ENCODE results near the gene MGST2. TPM values are rescaled to one million over a fixed set of nuclear protein-coding genes. Genes with fewer than 3 reads are reported as not detected.
"Not testable (repeated sequence)": the region's sequence is repeated elsewhere in the genome, so short reads cannot be mapped to it uniquely, and the experiment has no call there.

The MGST2 gene
- total and polyA plus RNA-seq, 4 donors = 69.6 to 170 (median 90.7) TPM

DNA sequence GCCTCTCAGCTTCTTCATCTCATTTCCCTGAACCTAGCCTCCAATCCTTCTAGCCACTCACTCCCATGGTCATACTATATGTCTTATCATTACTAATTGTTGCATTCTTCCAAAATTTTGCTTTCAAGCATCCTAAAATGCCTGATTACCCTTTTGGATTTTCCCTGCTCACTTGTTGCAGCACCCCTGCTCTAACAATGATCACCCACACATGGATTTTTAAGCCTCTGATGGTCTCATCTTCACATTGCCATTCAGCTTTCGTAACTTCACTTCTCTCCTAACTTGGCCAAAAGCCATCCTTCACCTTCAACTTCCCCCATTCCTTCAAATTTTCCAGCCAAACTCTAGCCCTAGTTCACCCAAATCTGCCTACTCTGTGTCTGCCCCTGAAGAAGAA, 33.8 kb upstream of the MGST2 start (continued):
- TF ChIP-seq, protein P1, sequence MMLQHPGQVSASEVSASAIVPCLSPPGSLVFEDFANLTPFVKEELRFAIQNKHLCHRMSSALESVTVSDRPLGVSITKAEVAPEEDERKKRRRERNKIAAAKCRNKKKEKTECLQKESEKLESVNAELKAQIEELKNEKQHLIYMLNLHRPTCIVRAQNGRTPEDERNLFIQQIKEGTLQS (IDR thresholded peaks at IDR 0.05) = no peak
- TF ChIP-seq HNF4G (IDR thresholded peaks at IDR 0.05) = no peak
- TF ChIP-seq SP1 (IDR thresholded peaks at IDR 0.05) = no peak

DNA sequence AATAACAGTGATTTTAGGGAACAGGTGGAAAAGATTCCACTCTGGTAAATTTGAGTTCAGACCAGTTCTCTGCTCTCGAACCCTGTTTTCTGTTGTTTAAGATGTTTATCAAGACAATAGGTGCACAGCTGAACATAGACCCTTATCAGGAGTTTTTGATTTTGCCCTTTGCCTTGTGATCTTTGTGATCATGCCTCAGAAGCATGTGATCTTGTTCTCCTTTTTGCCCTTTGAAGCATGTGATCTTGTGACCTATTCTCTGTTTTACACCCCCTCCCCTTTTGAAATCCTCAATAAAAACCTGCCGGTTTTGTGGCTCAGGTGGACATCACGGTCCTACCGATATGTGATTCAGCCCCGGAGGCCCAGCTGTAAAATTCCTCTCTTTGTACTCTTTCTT, 32.9 kb upstream of the MGST2 start:
- Histone ChIP-seq H3K9ac (ENCODE audit: low read depth in 1 of 2, low read length in 2 of 2) (peak overlapping the region in 1 of 2 donors; percentile 77), H3K27ac (ENCODE audit: low read depth in 1 of 2, low read length in 2 of 2) (peak overlapping the region; percentile 80 to 82), H3K4me1 (ENCODE audit: control insufficient read depth in 4 of 4, insufficient read depth in 4 of 4, low read length in 3 of 4) (peaks cover 0 to 13% (median 3%) of the 10 kb centered on the region in 4 donors)
- not testable (repeated sequence) for DNase-seq (ENCODE audit: low spot score); H3K4me3 ChIP-seq (ENCODE audit: low read depth in 1 of 3, low read length in 3 of 3); H3K9me3 ChIP-seq (ENCODE audit: control insufficient read depth in 4 of 4, low read length in 3 of 4); H3K27me3 ChIP-seq (ENCODE audit: control insufficient read depth in 4 of 4, insufficient read depth in 4 of 4, low read length in 3 of 4); H3K36me3 ChIP-seq (ENCODE audit: control insufficient read depth in 4 of 4, insufficient read depth in 3 of 4, low read depth in 1 of 4, low read length in 3 of 4)
- WGBS = 55% methylated on average over 5 of the region's 5 CpGs
- TF ChIP-seq RXRA (IDR thresholded peaks at IDR 0.05) (peak in 1 of 2 donors; percentile 32), HNF4A (conservative IDR thresholded peaks at IDR 0.05) (peak; percentile 60 to 65)

DNA sequence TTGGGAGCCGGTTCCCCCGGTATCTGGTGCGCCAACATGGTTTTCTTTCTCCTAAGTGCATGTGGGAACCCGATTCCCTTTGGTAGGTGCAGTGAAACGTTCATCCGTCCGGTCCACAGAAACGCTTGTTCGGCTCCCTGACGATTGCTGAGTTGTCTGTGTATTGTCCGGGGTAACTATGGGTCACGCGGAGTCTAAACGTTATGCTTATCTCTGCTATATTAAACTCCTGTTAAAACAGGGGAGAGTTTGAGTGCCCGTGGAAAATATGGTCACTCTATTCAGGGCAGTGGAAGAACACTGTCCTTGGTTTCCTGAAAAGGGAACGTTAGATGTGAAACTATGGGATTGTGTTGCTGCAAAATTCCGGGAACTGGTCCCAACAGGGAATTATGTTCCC, 32.4 kb upstream of the MGST2 start:
- Histone ChIP-seq H3K36me3 (ENCODE audit: control insufficient read depth in 4 of 4, insufficient read depth in 3 of 4, low read depth in 1 of 4, low read length in 3 of 4) (no peaks in the 10 kb centered on the region), H3K4me3 (ENCODE audit: low read depth in 1 of 3, low read length in 3 of 3) (peak overlapping the region in 2 of 3 donors; percentile 2 to 20), H3K27me3 (ENCODE audit: control insufficient read depth in 4 of 4, insufficient read depth in 4 of 4, low read length in 3 of 4) (no peaks in the 10 kb centered on the region), H3K4me1 (ENCODE audit: control insufficient read depth in 4 of 4, insufficient read depth in 4 of 4, low read length in 3 of 4) (peaks cover 0 to 13% (median 3%) of the 10 kb centered on the region in 4 donors), H3K9me3 (ENCODE audit: control insufficient read depth in 4 of 4, low read length in 3 of 4) (no peaks in the 10 kb centered on the region), H3K9ac (ENCODE audit: low read depth in 1 of 2, low read length in 2 of 2) (peak overlapping the region; percentile 21 to 77), H3K27ac (ENCODE audit: low read depth in 1 of 2, low read length in 2 of 2) (peak overlapping the region; percentile 80 to 82)
- DNase-seq (ENCODE audit: low spot score) = no peak
- TF ChIP-seq YY1 (IDR thresholded peaks at IDR 0.05) = peak; percentile 6
- TF ChIP-seq RXRA (IDR thresholded peaks at IDR 0.05) = no peak
- no peak for TF ChIP-seq RAD21 (IDR thresholded peaks at IDR 0.05)
- TF ChIP-seq TAF1 (conservative IDR thresholded peaks at IDR 0.05) = no peak
- no peak for TF ChIP-seq JUND (IDR thresholded peaks at IDR 0.05)
- no peak for TF ChIP-seq NR2F2 (IDR thresholded peaks at IDR 0.05)
- TF ChIP-seq, protein P2, sequence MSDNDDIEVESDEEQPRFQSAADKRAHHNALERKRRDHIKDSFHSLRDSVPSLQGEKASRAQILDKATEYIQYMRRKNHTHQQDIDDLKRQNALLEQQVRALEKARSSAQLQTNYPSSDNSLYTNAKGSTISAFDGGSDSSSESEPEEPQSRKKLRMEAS (IDR thresholded peaks at IDR 0.05) = no peak
- 53% methylated on average over 17 of the region's 17 CpGs for WGBS

DNA sequence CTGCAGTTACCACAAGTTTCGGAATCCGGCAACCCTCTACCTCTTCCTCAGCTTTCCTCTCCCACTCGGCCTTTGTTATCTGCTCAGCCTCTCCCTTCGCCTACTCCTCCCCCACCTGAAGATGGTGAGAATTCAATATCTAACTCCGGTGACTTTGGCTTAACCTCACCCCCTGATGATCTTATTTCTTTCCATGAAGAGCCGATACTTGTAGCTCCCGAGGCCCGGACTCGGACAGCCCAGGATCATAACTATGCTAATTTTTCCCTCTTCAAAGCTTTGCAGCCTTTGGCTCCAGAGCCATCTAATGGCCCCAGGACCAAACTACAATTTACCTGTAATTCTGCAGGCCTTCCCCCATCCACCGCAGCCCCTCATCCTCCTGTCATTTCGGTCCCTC, 32.0 kb upstream of the MGST2 start:
- WGBS = 41% methylated on average over 11 of the region's 11 CpGs
- peak overlapping the region in 2 of 3 donors; percentile 2 to 20 for H3K4me3 ChIP-seq (ENCODE audit: low read depth in 1 of 3, low read length in 3 of 3)
- no peak for DNase-seq (ENCODE audit: low spot score)
- peaks cover 0 to 11% (median under 1%) of the 10 kb centered on the region in 4 donors for H3K4me1 ChIP-seq (ENCODE audit: control insufficient read depth in 4 of 4, insufficient read depth in 4 of 4, low read length in 3 of 4)
- H3K9ac ChIP-seq (ENCODE audit: low read depth in 1 of 2, low read length in 2 of 2) = peak overlapping the region; percentile 21 to 77
- peak overlapping the region; percentile 80 to 82 for H3K27ac ChIP-seq (ENCODE audit: low read depth in 1 of 2, low read length in 2 of 2)
- H3K36me3 ChIP-seq (ENCODE audit: control insufficient read depth in 4 of 4, insufficient read depth in 3 of 4, low read depth in 1 of 4, low read length in 3 of 4) = no peaks in the 10 kb centered on the region
- H3K9me3 ChIP-seq (ENCODE audit: control insufficient read depth in 4 of 4, low read length in 3 of 4) = no peaks in the 10 kb centered on the region
- H3K27me3 ChIP-seq (ENCODE audit: control insufficient read depth in 4 of 4, insufficient read depth in 4 of 4, low read length in 3 of 4) = no peaks in the 10 kb centered on the region
- TF ChIP-seq FOXA1 (IDR thresholded peaks at IDR 0.05) (no peak), HNF4A (conservative IDR thresholded peaks at IDR 0.05) (peak in 1 of 2 donors; percentile 10), TAF1 (conservative IDR thresholded peaks at IDR 0.05) (no peak), YY1 (IDR thresholded peaks at IDR 0.05) (no peak), JUND (IDR thresholded peaks at IDR 0.05) (no peak), RXRA (IDR thresholded peaks at IDR 0.05) (no peak), SP1 (IDR thresholded peaks at IDR 0.05) (no peak), RAD21 (IDR thresholded peaks at IDR 0.05) (peak; percentile 82 to 86)
- TF ChIP-seq, protein P1 (IDR thresholded peaks at IDR 0.05) = no peak
- TF ChIP-seq, protein P3, sequence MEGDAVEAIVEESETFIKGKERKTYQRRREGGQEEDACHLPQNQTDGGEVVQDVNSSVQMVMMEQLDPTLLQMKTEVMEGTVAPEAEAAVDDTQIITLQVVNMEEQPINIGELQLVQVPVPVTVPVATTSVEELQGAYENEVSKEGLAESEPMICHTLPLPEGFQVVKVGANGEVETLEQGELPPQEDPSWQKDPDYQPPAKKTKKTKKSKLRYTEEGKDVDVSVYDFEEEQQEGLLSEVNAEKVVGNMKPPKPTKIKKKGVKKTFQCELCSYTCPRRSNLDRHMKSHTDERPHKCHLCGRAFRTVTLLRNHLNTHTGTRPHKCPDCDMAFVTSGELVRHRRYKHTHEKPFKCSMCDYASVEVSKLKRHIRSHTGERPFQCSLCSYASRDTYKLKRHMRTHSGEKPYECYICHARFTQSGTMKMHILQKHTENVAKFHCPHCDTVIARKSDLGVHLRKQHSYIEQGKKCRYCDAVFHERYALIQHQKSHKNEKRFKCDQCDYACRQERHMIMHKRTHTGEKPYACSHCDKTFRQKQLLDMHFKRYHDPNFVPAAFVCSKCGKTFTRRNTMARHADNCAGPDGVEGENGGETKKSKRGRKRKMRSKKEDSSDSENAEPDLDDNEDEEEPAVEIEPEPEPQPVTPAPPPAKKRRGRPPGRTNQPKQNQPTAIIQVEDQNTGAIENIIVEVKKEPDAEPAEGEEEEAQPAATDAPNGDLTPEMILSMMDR (IDR thresholded peaks at IDR 0.05; ENCODE audit: low read depth, low read length, missing input control) = peak; percentile 45
